HEK293 (cell line): ENCODE results near the gene KCP.

Experiments used
- ZNF596 ChIP-seq: fragments of 450-650 bp; IDR thresholded peaks from 2 replicates; pipeline ENCODE4 v1.5.0; 2018; ENCODE audit warnings: missing biosample characterization, mild to moderate bottlenecking, missing genetic modification characterization, moderate library complexity
- TF ChIP-seq, protein P1 (sequence below): fragments of 450-650 bp; formaldehyde crosslinking; IDR thresholded peaks from 2 replicates; pipeline ENCODE4 v1.5.1; 2016; ENCODE audit warnings: missing biosample characterization, missing genetic modification characterization
- TF ChIP-seq, protein P2 (sequence below): fragments of 450-650 bp; formaldehyde crosslinking; IDR thresholded peaks from 2 replicates; pipeline ENCODE4 v1.5.1; 2016; ENCODE audit warnings: missing biosample characterization, missing genetic modification characterization

DNA sequence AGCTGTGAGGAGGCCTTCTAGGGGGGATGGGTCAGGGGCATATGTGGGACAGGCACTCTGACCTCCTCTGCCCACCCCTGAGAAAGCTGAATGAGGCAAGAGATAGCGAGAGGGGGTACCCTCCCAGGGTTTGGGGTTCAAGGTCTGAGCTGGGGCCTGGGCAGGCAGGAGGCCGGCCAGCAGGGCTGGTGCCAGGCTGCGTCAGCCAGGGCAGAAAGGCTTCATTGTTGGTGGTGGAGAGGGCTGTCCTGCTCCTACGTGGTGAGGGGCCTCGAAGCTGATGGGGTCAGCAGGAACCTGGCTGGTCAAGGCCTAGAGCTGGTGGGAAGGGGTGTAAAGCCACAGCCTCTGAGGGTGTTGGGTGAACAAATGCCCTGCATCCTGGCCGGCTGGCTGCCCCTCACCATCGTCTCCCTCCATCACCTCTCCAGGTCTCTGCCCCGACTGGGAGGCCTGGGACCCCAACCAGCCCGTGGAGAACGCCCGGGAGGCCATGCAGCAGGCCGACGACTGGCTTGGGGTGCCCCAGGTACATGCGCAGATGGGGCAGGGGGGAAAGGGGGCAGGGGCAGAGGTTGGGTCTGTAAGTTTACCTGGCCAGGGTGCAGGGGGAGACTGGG lies 73.7 kb downstream of the KCP start:
- TF ChIP-seq, protein P1, sequence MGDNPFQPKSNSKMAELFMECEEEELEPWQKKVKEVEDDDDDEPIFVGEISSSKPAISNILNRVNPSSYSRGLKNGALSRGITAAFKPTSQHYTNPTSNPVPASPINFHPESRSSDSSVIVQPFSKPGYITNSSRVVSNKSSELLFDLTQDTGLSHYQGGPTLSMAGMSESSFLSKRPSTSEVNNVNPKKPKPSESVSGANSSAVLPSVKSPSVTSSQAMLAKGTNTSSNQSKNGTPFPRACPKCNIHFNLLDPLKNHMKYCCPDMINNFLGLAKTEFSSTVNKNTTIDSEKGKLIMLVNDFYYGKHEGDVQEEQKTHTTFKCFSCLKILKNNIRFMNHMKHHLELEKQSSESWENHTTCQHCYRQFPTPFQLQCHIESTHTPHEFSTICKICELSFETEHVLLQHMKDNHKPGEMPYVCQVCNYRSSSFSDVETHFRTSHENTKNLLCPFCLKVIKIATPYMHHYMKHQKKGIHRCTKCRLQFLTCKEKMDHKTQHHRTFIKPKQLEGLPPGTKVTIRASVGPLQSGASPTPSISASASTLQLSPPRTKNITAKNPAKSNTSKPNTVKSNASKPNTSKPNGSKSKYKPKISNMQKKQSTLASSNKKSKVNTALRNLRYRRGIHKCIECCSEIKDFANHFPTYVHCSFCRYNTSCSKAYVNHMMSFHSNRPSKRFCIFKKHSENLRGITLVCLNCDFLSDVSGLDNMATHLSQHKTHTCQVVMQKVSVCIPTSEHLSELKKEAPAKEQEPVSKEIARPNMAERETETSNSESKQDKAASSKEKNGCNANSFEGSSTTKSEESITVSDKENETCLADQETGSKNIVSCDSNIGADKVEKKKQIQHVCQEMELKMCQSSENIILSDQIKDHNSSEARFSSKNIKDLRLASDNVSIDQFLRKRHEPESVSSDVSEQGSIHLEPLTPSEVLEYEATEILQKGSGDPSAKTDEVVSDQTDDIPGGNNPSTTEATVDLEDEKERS: no peak
- TF ChIP-seq, protein P2, sequence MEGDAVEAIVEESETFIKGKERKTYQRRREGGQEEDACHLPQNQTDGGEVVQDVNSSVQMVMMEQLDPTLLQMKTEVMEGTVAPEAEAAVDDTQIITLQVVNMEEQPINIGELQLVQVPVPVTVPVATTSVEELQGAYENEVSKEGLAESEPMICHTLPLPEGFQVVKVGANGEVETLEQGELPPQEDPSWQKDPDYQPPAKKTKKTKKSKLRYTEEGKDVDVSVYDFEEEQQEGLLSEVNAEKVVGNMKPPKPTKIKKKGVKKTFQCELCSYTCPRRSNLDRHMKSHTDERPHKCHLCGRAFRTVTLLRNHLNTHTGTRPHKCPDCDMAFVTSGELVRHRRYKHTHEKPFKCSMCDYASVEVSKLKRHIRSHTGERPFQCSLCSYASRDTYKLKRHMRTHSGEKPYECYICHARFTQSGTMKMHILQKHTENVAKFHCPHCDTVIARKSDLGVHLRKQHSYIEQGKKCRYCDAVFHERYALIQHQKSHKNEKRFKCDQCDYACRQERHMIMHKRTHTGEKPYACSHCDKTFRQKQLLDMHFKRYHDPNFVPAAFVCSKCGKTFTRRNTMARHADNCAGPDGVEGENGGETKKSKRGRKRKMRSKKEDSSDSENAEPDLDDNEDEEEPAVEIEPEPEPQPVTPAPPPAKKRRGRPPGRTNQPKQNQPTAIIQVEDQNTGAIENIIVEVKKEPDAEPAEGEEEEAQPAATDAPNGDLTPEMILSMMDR (tag by site-specific recombination): no peak
- TF ChIP-seq ZNF596 (tag by site-specific recombination): no peak
